Lower lobe of right lung (tissue), 2 donors: ENCODE data around the gene BNC2. TPM values are rescaled to one million over a fixed set of nuclear protein-coding genes. Genes with fewer than 3 reads are reported as not detected.
A peak's percentile ranks its signal among the peaks of the same experiment; 100 is the strongest.

Source experiments
- ATAC-seq, 2 donors: fragments of 200-7000 bp; cut with Tn5 transposase; one replicate each; pipeline ENCODE4 v1.9.1; 2020 to 2022; ENCODE audit warnings: mild to moderate bottlenecking in 2 of 2, moderate library complexity in 2 of 2
- DNase-seq: peaks from one replicate; pipeline ENCODE4 v3.0.0-alpha.2; 2020
- H3K27ac ChIP-seq: fragments of 200-600 bp; one replicate; pipeline ENCODE4 v1.8.0; 2022
- H3K27me3 ChIP-seq: fragments of 200-600 bp; one replicate; pipeline ENCODE4 v1.8.0; 2022; ENCODE audit warnings: low read depth
- H3K36me3 ChIP-seq: fragments of 200-600 bp; one replicate; pipeline ENCODE4 v1.8.0; 2022; ENCODE audit warnings: mild to moderate bottlenecking
- H3K4me1 ChIP-seq: fragments of 200-600 bp; one replicate; pipeline ENCODE4 v1.8.0; 2022
- H3K4me3 ChIP-seq: fragments of 200-600 bp; one replicate; pipeline ENCODE4 v1.8.0; 2022; ENCODE audit warnings: mild to moderate bottlenecking
- H3K9me3 ChIP-seq: fragments of 200-600 bp; one replicate; pipeline ENCODE4 v1.8.0; 2022
- intact Hi-C: fragments of 100-400 bp; cut with DNase I; formaldehyde crosslinking; loops from one replicate; pipeline ENCODE4 v1.11.0; 2022
- total RNA-seq: library from RNA; stranded (reverse); fragmentation: NEBNext Ultra II Directional; extraction: Animal tissue kit (Norgen Biotek cat#: 25700); gene quantifications from one replicate; pipeline ENCODE4 v1.2.1, GENCODE V29; 2021
- TF ChIP-seq, protein P1 (sequence below): fragments of 200-600 bp; IDR thresholded peaks from one replicate; pipeline ENCODE4 v1.8.0; 2022; ENCODE audit warnings: antibody characterized with exemption, mild to moderate bottlenecking
- donor health status: DM: no; HTN: yes; CAD: no; lungs with severe emphysema.

Gene BNC2
- total RNA-seq, 1 donor from 2014 or later: 15.0 TPM

- ATAC-seq: no peak
- Histone ChIP-seq H3K4me1 (no peaks in the 10 kb centered on the region), H3K36me3 (no peaks in the 10 kb centered on the region), H3K27me3 (no peaks in the 10 kb centered on the region), H3K4me3 (no peak overlapping the region), H3K27ac (no peak overlapping the region), H3K9me3 (no peaks in the 10 kb centered on the region)
- TF ChIP-seq, protein P1, sequence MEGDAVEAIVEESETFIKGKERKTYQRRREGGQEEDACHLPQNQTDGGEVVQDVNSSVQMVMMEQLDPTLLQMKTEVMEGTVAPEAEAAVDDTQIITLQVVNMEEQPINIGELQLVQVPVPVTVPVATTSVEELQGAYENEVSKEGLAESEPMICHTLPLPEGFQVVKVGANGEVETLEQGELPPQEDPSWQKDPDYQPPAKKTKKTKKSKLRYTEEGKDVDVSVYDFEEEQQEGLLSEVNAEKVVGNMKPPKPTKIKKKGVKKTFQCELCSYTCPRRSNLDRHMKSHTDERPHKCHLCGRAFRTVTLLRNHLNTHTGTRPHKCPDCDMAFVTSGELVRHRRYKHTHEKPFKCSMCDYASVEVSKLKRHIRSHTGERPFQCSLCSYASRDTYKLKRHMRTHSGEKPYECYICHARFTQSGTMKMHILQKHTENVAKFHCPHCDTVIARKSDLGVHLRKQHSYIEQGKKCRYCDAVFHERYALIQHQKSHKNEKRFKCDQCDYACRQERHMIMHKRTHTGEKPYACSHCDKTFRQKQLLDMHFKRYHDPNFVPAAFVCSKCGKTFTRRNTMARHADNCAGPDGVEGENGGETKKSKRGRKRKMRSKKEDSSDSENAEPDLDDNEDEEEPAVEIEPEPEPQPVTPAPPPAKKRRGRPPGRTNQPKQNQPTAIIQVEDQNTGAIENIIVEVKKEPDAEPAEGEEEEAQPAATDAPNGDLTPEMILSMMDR: no peak
- DNase-seq: no peak
- intact Hi-C loops: no loop called here
These were observed 444.8 kb downstream of the BNC2 start for GRCh38 chr9:16425562-16426231.

- no peak for ATAC-seq
These were observed 448.4 kb downstream of the BNC2 start for GRCh38 chr9:16422114-16422513.

DNA sequence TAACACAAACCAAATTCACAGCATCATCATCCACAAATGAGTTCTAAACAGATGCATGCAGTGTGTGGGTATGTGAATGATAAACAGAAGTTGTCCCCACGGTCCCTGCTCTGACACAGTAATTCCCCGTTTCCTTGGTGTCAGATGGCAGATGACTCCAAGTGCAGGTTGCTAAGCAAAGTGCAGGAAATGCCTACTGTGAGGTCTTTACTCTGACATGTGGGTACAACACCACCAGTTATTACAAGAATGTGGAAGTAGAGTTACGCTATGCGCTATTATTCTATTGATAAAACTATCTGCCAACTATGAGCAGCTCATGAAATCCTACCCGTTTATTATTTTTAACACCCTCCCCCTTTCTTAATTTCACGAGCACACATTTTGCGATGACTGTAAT lies 448.9 kb downstream of the BNC2 start:
- peaks cover 9% of the 10 kb centered on the region for H3K4me1 ChIP-seq
- H3K4me3 ChIP-seq: no peak overlapping the region
- peak in 1 of 2 donors; percentile 57 for ATAC-seq
- H3K9me3 ChIP-seq: no peaks in the 10 kb centered on the region
- H3K36me3 ChIP-seq: no peaks in the 10 kb centered on the region
- no peaks in the 10 kb centered on the region for H3K27me3 ChIP-seq
- DNase-seq: no peak
- intact Hi-C loops: no loop called here
- H3K27ac ChIP-seq: no peak overlapping the region
- TF ChIP-seq, protein P1: no peak

More at GRCh38 chr9:16422114-16422513, 448.4 kb downstream of the BNC2 start:
- no peak for DNase-seq
- no peak overlapping the region for H3K27ac ChIP-seq
- H3K36me3 ChIP-seq: no peaks in the 10 kb centered on the region
- TF ChIP-seq, protein P1: no peak
- peaks cover 4% of the 10 kb centered on the region for H3K4me1 ChIP-seq
- no peak overlapping the region for H3K4me3 ChIP-seq
- no peaks in the 10 kb centered on the region for H3K9me3 ChIP-seq
- no peaks in the 10 kb centered on the region for H3K27me3 ChIP-seq
- intact Hi-C loops: no loop called here

GRCh38 chr9:16419124-16419523 lies 451.3 kb downstream of the BNC2 start:
- TF ChIP-seq, protein P1: no peak
- H3K36me3 ChIP-seq: no peaks in the 10 kb centered on the region
- no peak overlapping the region for H3K27ac ChIP-seq
- intact Hi-C loops: no loop called here
- DNase-seq: no peak
- H3K4me3 ChIP-seq: no peak overlapping the region
- H3K4me1 ChIP-seq: peaks cover 10% of the 10 kb centered on the region
- H3K27me3 ChIP-seq: no peaks in the 10 kb centered on the region
- H3K9me3 ChIP-seq: no peaks in the 10 kb centered on the region
- no peak for ATAC-seq

DNA sequence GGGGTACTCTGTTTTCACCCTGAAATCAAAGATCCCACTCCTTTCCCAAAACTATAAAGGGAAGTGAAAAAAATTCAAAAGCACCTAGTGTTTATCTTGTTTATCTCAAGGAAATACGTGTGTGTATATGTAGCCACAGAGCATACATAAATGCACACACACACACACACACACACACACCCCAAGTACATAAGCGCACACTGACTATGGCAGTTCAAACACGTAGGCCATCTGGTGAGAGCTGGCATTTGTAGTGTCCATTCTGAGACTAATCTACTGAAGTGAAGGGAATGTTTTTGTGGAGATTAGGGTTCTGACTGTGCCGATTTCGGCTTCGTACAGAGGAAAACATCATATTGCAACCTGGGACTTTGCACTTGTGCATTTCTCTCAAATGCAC lies 451.7 kb downstream of the BNC2 start:
- TF ChIP-seq, protein P1: no peak
- intact Hi-C loops: no loop called here
- Histone ChIP-seq H3K36me3 (no peaks in the 10 kb centered on the region), H3K4me3 (no peak overlapping the region), H3K27ac (no peak overlapping the region), H3K27me3 (no peaks in the 10 kb centered on the region), H3K9me3 (no peaks in the 10 kb centered on the region), H3K4me1 (peaks cover 14% of the 10 kb centered on the region)
- ATAC-seq (no peak), DNase-seq (no peak)
